KOPT-K1 (cell line): ENCODE measurements around the gene NDFIP1.
"Not testable (repeated sequence)": the region's sequence is repeated elsewhere in the genome, so short reads cannot be mapped to it uniquely, and the experiment has no call there.

Experiments used
- H3K27ac ChIP-seq: fragments of 200-600 bp; sonication (generic); 2 replicates; pipeline ENCODE4 v1.5.1; 2016; ENCODE audit warnings: antibody characterized with exemption, mild to moderate bottlenecking, low read depth, low read length; ENCODE audit not compliant: poor library complexity, severe bottlenecking
- H3K36me3 ChIP-seq: fragments of 200-600 bp; sonication (generic); 2 replicates; pipeline ENCODE4 v1.5.1; 2017; ENCODE audit warnings: antibody characterized with exemption, mild to moderate bottlenecking, low read length, moderate library complexity; ENCODE audit not compliant: insufficient read depth
- H3K9me3 ChIP-seq: fragments of 200-600 bp; sonication (generic); 2 replicates; pipeline ENCODE4 v1.5.1; 2017; ENCODE audit warnings: antibody characterized with exemption, low read length, mild to moderate bottlenecking; ENCODE audit not compliant: insufficient read depth, poor library complexity, severe bottlenecking

NDFIP1 gene

DNA sequence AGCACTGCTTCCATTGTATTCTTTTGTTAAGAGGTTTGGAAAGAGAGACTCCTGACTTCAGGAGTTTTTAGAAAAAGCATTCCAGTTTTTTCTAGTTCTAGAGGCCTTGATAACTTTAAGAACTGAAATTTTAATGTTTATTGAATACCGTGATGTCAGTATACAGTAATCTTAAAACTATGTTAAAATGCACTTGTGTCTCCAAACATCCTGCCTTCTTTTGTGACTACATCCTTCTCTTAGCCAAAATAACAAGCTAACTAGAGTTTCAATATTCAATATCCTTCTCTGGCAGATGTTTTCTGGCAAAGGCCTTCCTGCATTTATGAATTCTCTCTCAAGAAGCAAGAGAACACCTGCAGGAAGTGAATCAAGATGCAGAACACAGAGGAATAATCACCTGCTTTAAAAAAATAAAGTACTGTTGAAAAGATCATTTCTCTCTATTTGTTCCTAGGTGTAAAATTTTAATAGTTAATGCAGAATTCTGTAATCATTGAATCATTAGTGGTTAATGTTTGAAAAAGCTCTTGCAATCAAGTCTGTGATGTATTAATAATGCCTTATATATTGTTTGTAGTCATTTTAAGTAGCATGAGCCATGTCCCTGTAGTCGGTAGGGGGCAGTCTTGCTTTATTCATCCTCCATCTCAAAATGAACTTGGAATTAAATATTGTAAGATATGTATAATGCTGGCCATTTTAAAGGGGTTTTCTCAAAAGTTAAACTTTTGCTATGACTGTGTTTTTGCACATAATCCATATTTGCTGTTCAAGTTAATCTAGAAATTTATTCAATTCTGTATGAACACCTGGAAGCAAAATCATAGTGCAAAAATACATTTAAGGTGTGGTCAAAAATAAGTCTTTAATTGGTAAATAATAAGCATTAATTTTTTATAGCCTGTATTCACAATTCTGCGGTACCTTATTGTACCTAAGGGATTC lies 43.1 kb downstream of the NDFIP1 start:
- Histone ChIP-seq H3K27ac (no peak overlapping the region), H3K36me3 (peaks cover 52% of the 10 kb centered on the region), H3K9me3 (peaks cover 4% of the 10 kb centered on the region)

DNA sequence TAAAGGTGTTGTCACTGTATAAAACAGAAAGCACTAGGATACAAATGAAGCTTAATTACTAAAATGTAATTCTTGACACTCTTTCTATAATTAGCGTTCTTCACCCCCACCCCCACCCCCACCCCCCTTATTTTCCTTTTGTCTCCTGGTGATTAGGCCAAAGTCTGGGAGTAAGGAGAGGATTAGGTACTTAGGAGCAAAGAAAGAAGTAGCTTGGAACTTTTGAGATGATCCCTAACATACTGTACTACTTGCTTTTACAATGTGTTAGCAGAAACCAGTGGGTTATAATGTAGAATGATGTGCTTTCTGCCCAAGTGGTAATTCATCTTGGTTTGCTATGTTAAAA lies 43.8 kb downstream of the NDFIP1 start:
- no peak overlapping the region for H3K27ac ChIP-seq

DNA sequence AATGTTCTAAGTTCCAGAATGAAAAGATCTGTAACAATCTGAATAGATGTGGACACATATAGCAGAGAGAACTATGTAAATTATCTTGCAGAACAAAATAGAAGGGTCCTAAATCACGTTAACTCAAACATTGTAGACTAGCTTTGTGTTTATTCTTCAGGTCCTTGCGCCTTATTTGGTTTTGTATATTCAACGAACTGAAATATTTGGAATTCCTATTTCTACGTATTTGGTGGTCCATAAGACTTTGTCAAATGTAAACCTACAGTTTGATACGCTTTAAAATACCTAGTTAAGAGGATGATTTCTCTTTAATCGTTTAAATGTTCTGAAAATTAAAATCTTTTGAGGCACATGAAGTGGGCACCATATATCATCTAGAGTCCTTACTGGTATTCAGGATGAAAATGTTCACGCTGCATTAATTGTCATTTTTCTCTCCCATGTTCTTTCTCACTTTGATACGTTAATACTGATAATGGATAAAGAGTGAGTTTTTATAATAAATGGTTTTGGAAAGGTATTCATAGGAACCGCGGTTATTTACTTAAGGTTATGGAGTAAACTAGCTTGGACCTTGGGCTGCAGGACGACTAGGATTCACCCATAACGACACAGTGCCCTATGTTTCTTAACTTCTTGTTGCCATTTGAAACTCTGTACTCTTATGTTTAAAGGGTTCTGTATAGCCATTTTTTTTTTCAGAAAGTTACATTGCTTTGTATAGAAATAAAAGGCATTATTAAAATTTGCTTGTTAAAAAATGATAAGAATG lies 45.3 kb downstream of the NDFIP1 start:
- Histone ChIP-seq H3K9me3 (no peaks in the 10 kb centered on the region), H3K27ac (no peak overlapping the region), H3K36me3 (peaks cover 39% of the 10 kb centered on the region)

More for the DNA sequence above, 43.8 kb downstream of the NDFIP1 start:
- Histone ChIP-seq H3K36me3 (peaks cover 46% of the 10 kb centered on the region), H3K9me3 (no peaks in the 10 kb centered on the region)

DNA sequence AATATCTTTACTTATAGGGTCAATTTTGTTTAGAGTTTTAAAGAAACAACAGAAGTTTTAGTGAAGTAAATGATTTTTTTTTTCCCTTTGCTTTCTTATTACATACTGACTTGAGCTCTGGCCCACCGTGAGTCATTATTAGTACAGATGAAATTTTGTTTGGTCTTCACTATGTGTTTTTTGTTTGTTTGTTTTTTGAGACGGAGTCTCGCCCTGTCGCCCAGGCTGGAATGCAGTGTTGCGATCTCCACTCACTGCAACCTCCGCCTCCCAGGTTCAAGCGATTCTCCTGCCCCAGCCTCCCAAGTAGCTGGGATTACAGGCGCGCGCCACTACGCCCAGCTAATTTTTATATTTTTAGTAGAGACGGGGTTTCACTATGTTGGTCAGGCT lies 45.9 kb downstream of the NDFIP1 start:
- H3K36me3 ChIP-seq, result peaks cover 35% of the 10 kb centered on the region
- not testable (repeated sequence) for H3K27ac ChIP-seq, H3K9me3 ChIP-seq

DNA sequence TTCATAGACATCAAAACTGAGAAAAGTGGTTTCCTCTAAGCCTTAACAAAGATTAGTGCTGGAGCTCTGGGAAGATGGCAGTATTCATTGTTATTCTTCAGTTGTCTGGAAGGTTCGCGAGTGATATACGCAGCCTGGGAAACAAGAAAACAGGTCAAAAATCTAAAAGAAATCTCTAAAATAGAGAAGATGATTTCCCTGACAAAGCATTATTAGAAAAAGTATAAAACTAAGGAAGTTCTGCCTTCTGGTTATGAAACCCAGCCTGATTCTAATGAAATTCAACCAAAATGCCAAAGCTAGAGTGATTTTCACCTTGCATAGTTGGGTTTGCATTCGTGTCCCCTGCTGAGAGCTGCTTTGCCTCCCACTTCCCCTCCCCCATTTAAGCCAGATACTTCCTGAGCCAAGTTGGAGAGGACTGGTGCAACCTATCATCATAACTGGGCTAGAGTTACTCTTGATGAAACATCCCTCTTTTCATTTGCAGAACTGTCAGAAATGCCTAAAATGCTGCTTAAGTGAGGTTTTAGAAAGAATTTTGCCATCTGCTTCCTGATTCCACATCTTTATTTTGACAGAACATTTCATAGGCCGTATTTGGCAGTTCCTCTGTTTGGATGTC lies 48.4 kb downstream of the NDFIP1 start:
- Histone ChIP-seq H3K27ac (no peak overlapping the region), H3K36me3 (peaks cover 30% of the 10 kb centered on the region)

DNA sequence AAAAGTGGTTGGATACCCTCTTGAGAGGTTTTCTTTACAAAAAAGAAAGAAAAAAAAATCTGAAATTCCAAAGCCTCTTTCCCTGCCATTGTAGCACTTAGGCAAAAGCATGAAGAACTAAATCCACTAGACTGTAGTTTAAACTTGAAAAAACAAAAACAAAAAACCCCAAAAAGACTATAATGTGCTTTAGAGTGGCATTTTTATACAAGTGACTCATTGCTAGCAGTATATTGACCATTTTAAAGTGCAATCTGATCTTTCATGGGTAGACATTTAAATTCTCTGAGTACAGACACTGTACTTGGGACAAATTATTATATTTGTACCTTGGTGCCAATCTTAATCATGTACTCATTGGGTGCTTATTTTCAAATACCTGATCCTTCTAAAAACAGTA lies 50.8 kb downstream of the NDFIP1 start:
- peaks cover 14% of the 10 kb centered on the region; the same call in 1 of the 2 replicates for H3K36me3 ChIP-seq
- no peaks in the 10 kb centered on the region for H3K9me3 ChIP-seq
- H3K27ac ChIP-seq, result no peak overlapping the region

More for the DNA sequence above, 48.4 kb downstream of the NDFIP1 start:
- H3K9me3 ChIP-seq, result no peaks in the 10 kb centered on the region

DNA sequence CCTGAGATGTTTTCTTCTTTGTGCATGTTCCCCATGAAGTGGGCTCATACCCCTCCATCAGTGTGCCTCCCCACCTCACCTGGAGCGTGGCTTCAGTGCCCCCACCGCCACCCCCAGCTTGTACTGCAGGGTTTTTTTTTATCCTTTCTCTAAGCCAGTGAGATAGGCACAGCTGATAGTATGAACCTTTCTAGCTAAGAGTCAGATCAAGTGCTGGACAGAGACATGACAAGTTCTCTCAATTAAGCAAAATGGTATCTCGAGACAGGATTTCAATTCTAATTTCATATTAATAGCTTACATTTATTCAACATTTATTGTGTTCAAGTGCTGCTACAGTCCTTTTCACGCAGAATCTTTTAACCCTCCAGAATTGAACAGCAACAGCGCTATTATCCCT lies 55.7 kb downstream of the NDFIP1 start:
- Histone ChIP-seq H3K9me3 (no peaks in the 10 kb centered on the region), H3K27ac (no peak overlapping the region), H3K36me3 (no peaks in the 10 kb centered on the region)

DNA sequence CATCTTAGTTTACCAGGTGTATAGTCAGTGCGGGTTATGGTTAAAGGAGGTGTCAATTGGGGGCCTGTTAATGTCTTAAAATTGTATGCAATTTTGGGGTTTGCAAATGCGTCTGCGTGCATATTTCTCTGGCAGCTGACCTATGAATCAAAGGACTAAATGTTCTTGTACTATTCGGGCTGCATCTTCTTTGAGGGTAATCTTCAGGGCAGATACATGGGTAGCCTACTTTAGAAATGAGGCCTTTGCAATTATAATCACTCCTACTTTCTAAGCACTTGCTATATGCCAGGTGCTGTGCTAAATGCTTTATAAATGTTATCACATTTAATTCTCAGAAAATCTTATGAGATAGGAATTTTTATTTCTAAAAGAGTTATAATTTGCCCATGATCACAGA lies 58.2 kb downstream of the NDFIP1 start:
- Histone ChIP-seq H3K9me3 (no peaks in the 10 kb centered on the region), H3K36me3 (no peaks in the 10 kb centered on the region), H3K27ac (no peak overlapping the region)

DNA sequence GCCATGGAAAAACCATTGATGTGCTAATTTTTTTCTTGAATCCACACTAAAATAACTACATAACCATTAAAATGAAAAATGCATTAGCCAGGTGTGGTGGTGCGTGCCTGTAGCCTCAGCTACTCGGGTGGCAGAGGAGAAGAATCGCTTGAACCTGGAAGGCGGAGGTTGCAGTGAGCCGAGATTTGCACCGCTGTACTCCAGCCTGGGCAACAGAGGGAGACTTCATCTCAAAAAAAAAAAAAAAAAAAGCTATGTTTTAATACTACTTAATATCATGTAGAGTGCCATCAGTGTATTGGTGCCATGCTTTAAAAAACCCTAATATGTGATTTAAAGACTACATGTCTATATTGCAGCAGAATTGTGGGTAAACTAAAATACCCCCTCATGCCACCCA lies 58.9 kb downstream of the NDFIP1 start:
- Histone ChIP-seq H3K9me3 (no peaks in the 10 kb centered on the region), H3K36me3 (no peaks in the 10 kb centered on the region), H3K27ac (no peak overlapping the region)

DNA sequence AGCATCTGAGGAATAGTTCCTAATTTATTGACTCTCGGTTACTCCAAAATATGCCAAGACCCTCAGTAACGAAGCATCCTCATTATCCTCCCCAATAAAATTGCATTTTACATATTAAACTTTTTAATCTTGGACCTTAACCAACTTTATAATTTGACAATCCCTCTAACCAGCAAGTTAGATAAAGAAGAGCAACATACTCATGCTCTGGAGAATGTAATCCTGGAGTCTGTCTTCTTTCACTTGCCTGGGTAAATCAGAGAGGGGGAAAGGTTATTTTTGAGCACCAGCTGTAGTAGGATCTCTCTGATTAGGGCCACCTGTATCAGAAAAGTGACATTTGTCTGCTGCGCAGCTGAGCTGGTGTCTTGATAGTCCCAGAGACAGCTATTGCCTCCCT lies 59.8 kb downstream of the NDFIP1 start:
- no peaks in the 10 kb centered on the region for H3K9me3 ChIP-seq
- H3K27ac ChIP-seq, result no peak overlapping the region
- no peaks in the 10 kb centered on the region for H3K36me3 ChIP-seq

DNA sequence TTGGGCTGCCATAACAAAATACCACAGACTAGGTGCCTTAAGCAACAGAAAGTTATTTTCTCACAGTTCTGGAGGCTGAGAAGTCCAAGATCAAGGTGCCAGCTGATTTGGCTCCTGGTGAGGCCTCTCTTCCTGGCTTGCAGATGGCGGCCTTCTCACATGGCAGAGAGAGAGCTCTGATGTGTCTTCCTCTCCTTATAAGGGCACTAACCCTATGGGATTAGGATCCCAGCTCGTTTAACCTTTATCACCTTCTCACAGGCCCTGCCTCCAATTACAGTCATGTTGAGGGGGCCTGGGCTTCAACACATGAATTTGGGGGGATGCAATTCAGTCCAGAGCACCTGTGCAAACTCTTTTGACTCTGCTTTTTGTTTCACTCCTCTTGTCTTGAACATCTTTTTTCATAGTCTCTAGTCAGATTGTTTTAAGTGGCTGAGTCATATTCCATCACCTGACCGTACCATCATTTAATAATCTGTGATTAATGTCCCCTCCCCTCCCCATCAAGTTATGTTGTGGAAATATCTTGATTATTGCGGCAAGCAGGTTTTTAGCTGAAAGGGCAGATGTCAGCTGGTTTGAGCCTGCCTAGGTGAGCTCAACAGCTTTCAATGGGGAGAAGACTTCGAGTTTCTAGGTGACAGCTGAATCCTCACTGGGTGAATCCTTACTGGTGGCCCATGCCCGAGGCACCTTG lies 61.8 kb downstream of the NDFIP1 start:
- no peaks in the 10 kb centered on the region for H3K9me3 ChIP-seq
- no peak overlapping the region for H3K27ac ChIP-seq
- H3K36me3 ChIP-seq, result no peaks in the 10 kb centered on the region

DNA sequence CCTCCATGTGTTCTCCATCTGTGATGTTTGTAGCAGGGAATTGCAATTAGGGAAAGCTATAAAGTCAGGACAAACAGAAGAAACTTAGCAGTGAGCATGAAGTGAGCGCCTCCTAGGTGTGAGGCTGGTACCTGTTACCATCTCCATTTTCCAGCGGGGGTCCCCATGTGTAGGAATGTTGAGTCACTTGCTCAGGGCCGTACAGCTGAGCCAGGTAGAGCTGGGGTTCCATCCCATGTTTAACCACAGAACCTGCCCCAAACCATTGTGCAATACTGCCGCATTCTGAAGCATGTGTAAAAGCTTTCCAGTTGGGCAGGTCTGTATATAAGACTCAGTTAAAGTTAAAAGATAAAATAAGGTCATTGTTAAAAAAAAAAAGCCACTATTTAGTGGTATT lies 62.7 kb downstream of the NDFIP1 start:
- no peaks in the 10 kb centered on the region for H3K36me3 ChIP-seq
- no peaks in the 10 kb centered on the region for H3K9me3 ChIP-seq
- H3K27ac ChIP-seq, result no peak overlapping the region

DNA sequence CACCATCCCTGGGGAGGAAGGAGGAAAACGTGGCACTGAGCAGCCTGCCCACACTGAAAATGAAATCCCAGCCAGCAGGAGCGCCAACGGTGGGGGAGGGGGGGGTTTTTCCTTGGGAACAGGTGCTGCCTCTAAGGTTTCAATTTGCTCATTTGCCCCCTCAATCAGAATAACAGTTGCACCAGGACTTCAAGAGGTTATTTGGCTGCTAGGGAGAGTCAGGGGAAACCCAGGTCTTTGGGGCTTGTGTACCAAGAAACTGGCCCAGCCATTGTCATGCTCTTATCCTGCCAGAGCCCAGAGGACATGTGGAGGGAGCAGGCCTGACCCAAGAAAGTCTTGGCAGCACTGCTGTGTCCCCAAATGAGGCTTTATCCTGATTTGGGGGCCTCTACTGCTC lies 66.5 kb downstream of the NDFIP1 start:
- Histone ChIP-seq H3K27ac (no peak overlapping the region), H3K9me3 (no peaks in the 10 kb centered on the region), H3K36me3 (no peaks in the 10 kb centered on the region)

DNA sequence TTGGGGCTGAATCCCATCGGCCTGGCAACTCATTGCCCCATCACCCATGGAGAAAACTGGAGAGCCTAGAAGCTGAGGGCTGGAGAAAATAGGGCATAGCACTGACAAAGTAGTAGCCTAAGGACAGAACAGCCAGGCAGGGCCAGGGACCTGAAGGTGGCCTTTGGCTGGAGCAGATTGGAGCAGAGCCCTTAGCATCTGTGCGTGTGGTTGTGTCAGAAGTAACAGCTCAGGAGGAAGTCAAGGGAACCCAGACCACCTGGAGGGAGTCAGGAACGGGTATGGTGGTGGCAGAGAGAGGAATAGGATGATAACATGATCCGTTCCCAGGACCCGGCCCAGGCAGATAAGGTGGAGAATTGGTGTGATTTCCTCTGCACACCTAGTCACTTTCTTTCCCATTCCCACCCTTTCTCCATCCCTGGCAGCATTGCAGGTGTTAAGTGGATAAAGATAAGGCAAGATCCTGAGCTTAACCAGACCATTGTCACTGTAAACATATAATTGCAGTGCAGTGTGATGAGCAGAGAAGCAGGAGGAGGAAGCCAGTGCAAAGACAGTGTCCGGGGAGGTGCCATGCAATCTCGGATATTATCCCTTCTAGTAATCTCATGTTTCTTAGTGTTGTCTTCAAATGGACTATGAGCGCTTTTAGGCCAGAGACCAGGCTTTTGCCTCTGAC lies 67.0 kb downstream of the NDFIP1 start:
- H3K36me3 ChIP-seq, result no peaks in the 10 kb centered on the region
- no peaks in the 10 kb centered on the region for H3K9me3 ChIP-seq
- no peak overlapping the region for H3K27ac ChIP-seq
